HL-60/S4 treated with retinoic acid at 250 ng/mL for 4 days and 3 days (cell line): ENCODE results near the gene ITGB1.

Experiments used
- in situ Hi-C: fragments of 300-500 bp; cut with MboI; formaldehyde crosslinking; loops from 2 replicates; pipeline ENCODE4 v1.7.0; 2022; ENCODE audit warnings: low sequenced_read_pairs

Gene ITGB1

DNA sequence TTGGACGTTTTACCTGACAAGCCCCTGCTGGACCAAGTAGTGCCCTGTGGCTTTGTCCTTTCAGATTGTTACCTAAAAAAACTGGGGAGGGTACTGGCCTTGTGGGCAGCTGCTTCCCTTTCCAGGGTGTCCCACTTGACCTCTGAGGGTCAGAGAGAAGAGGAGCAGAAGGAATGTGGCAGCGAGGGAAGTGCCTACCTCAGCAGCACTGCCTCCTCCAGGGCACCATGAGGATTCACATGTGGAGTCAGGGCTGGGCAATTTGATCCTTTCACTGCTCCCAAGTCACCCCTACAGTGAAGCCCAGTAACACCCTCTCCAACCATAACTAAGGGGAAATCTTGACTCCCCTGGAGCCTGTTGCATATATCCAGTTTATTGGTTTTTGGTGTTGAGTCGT, 64.6 kb downstream of the ITGB1 start:
- in situ Hi-C loops, result no loop called here

DNA sequence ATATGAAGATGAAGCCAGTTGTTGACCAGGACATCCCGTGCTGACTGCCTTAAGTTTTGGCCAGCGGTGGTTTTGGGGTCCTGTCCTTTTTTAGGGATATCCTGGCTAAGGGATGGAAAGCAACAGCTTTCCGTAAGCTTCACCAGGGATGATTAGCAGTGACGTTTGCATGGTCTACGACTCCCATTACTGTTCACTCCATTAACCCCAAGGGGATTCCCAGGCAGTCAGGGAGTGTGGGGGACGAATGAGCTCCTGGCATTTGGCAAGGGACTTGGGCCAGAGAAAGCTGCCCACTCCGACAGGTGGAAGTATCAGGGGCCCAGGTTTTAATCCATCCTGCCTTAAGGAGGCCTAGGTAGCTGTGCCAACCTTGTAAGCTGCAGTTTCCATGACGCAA, 66.8 kb downstream of the ITGB1 start:
- in situ Hi-C loops, result no loop called here

DNA sequence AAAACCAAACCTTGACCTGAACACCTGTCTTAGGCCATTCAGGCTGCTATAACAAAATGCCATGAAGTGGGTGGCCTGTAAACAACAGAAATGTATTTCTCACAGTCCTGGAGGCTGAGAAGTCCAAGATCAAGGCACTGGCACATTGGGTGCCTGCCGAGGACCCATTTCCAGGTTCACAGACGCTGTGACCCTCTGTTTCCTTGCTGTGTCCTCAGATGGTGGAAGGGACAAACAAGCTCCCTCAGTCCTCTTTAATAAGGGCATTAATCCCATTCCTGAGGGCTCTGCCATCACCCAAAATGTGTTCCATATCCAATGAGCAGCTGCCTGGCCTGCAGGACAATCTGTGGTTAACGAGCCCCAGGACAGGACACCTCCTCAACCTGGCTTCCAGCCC, 67.6 kb downstream of the ITGB1 start:
- in situ Hi-C loops, result no loop called here

DNA sequence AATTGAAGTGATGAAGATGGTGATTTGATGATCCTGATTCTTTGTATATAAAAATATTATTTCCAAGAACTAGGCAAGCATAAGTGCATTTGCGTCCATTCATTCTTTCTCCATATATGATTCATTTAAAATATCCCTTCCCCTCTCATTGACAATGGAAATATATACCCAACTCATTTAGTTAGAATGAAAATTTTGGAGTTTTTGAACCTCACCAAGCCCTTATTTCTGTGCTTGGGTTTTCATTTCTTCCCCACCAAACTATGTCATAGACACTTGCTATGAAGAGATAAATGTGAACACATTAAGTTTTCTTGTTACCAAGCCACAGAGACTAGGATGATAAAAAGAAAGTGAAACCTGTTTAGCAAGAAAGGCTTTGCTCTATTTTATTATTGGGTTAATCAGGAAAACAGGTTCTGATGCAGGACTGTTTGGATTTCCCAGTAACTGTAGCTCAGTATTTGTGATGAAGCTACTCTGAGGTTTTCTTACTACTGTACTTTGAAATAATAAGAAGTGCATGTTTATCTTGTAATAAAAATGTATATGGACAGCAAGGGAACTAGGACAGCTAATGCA, 68.3 kb downstream of the ITGB1 start:
- in situ Hi-C loops, result no loop called here

DNA sequence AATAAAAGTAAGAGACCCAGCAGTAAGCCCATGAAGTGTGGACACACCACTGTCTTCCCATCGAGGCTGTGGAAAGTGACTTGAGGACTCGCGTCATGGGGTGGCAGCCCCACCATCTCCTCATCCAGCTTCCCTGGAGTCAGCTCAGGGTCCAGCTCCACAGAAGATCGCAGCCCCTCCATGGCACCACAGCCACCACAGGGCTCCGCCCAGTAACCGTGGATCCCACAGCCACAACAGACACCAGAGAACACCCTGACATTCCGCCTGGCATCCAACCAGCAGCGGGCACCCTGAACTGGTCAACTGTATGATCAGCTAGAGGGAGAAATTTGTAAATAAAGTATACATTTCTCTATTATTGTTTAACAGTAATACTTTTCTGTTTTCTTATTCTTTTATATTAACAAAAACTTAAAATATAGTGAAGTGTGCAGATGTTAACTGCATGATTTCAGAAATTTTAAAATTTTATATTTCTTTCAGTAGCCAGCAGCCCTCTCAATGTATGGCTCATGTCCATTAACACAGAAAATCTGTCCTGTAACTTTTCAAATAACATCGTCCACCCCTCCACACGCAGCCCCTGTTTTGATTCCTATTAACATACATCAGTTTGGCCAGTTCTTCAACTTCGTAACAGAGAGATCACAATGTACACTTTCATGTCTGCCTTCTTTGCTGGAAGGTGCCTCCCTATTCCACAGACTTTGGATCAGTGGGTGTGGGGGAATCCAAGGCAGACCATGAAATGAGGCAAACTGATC, 69.7 kb downstream of the ITGB1 start:
- in situ Hi-C loops, result no loop called here

DNA sequence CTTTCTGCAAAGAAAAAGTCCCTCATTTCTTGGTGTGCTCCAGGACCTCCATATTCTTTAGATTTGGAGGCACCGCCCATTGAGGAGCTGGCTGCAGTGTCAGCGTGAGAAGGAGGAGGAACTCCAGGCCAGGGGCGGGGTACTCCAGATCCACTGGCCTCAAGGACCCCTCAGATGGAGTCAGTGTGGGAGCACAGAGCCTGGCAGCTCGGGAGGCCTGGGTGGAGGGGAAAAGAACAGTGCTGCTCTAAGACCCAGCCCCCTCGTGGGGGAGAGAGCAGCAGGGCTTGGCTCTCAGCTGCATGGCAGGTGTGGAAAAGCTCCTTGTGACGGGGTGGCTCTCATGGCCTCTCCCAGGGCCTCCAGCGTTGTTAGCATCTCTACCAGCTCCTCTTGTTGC, 70.5 kb downstream of the ITGB1 start:
- in situ Hi-C loops, result no loop called here

DNA sequence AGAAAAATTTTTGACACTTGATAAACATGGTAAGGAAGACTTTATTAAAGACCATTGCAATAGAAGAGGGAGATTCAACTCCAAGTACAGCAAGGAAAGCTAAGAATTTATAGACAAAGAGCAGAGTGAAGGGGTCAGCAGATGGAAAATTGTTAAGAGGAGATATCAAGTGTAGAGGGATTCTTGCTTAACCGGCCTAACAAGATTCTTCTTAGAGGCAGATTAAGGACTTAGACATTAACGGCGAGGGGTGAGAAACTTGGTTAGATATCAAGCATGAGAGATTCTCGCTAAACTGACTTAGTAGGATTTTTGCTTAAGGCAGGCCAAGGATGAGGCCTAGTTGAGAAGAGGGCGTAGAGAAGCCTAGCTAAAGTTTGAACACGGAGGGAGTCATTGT, 76.0 kb downstream of the ITGB1 start:
- in situ Hi-C loops, result no loop called here

DNA sequence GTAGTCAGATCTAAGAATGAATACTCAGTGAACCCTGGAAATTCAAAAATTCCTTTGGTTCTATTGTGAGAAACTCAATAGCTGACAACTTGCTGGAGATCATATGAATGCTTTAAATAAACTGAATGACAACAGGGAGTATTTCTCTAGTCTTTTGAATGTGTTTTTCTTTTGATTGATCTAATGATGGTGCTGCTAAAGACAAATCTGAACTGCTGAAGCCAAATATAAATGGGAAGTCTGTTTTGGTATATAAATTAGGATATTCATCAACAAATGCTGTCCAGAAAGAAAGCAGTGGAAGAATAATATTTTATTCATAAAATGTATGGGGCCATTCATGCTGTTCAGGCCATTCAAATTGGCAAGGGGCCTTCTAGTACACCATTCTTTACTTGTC, 79.4 kb downstream of the ITGB1 start:
- in situ Hi-C loops, result no loop called here

DNA sequence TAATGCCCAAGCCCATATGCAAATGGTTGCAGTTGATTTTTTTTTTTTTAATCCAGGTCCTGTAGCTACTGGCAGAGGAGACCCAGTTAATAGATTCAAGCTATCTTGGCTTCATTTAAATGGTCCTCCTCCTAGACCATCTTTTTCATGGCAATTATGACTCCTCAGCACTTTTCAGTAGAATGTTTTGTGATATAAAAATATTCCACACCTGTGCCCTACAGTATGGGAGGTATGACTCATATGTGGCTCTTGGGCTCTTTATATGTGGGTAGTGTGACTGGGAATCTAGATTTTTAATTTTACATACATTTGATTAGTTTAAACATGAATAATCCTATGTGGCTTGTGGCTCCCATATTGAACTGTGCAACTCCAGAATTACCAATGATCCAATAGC, 80.1 kb downstream of the ITGB1 start:
- in situ Hi-C loops, result no loop called here

DNA sequence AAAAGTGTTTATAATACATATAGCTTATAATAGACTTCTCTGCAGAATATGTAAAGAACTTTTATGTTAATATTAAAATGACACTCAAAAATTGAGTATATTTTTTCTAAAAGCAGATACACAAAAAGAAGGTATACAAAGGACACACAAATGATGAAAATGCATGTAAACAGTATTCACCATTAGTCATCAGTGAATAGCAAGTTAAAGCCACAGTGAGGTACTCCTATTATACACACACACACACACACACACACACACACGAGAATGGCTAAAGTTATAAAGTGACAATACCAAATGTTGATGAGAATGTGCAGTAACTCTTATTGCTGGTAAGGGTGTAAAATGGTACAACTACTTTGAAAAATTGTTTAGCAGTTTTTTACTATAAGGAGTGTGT, 92.9 kb downstream of the ITGB1 start:
- in situ Hi-C loops, result no loop called here

DNA sequence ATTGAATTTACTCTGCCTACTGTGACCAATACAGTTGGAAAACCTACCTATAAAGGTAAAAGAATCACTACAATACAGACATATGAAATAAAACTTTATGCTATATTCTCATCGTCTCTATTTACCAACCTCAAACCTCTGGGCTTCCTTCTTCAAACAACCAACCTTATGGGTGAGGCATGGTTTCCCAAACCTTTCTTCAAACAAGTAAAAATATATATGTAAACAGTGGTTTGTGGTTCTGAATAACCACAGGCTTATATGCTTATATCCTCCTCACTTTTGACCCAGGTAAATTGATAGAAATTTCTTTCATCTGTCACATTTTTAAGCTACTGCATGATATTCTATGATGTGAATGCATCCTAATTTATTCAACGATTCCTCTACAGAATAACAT, 103.6 kb downstream of the ITGB1 start:
- in situ Hi-C loops, result no loop called here

DNA sequence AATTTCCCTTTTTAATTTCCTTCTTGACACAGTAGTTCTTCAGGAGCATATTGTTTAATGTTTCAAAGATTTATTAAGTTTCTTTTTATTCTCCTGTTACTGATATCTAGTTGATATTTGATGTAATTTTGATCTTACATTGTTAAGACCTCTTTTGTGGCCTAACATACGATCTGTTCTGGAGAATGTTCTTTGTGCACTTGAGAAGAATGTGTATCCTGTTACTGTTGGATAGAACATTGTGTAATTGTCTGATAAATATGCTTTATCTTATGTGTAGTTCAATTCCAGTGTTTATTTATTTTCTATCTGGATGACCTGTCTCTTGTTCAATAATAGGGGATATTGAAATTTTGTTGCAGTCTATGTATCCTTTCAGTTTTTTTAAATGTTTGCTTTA, 106.7 kb downstream of the ITGB1 start:
- in situ Hi-C loops, result no loop called here
